ENCODE data around the gene GSTO2. TPM values are rescaled to one million over a fixed set of nuclear protein-coding genes. Genes with fewer than 3 reads are reported as not detected.

Gene GSTO2
- total RNA-seq, 1 donor from 2014 or later, result 24.0 TPM

- DNase-seq (ENCODE audit: low read depth), result no peak
- Histone ChIP-seq H3K36me3 (ENCODE audit: control insufficient read depth, insufficient read depth, low read length) (no peaks in the 10 kb centered on the region), H3K4me3 (ENCODE audit: low read depth, low read length) (peak overlapping the region; percentile 95), H3K27me3 (ENCODE audit: control insufficient read depth, insufficient read depth, low read length) (no peaks in the 10 kb centered on the region)
- TF ChIP-seq, protein P1, sequence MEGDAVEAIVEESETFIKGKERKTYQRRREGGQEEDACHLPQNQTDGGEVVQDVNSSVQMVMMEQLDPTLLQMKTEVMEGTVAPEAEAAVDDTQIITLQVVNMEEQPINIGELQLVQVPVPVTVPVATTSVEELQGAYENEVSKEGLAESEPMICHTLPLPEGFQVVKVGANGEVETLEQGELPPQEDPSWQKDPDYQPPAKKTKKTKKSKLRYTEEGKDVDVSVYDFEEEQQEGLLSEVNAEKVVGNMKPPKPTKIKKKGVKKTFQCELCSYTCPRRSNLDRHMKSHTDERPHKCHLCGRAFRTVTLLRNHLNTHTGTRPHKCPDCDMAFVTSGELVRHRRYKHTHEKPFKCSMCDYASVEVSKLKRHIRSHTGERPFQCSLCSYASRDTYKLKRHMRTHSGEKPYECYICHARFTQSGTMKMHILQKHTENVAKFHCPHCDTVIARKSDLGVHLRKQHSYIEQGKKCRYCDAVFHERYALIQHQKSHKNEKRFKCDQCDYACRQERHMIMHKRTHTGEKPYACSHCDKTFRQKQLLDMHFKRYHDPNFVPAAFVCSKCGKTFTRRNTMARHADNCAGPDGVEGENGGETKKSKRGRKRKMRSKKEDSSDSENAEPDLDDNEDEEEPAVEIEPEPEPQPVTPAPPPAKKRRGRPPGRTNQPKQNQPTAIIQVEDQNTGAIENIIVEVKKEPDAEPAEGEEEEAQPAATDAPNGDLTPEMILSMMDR (IDR thresholded peaks at IDR 0.05; ENCODE audit: insufficient read depth, low read length, poor library complexity, severe bottlenecking), result no peak
Measured at GRCh38 chr10:104255311-104255981, 13.5 kb upstream of the GSTO2 start.

DNA sequence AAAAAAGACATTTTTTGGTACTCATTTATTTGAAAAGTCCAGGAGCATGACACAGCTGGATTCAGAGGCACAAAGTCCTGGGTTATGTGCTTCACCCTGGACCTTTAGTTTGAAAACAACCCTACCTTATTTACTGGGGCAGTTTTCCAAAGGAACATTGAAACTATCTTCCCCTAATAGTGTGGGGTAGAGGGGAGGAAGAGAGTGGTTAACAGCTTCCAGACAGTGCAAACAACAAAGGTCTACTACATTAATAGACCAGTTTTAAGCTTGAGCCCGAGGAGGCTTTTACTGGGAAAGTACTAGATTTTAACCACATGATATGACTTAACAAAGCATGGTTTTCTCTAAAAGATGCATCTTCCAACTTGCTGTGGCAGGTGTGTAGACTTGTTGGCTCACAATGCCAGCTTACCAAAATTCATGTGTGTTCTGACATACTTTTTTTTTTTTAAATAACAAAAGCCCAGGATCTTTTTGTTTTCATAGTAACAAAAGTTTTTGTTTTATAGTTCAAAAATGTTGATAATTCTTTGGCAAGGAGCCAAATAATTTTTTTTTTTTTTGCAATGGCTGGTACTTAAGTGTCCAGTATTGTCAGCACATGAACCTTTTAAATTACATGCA is 12.5 kb upstream of the GSTO2 start:
- no peaks in the 10 kb centered on the region for H3K27me3 ChIP-seq (ENCODE audit: control insufficient read depth, insufficient read depth, low read length)
- TF ChIP-seq, protein P1 (IDR thresholded peaks at IDR 0.05; ENCODE audit: insufficient read depth, low read length, poor library complexity, severe bottlenecking), result no peak
- no peak for DNase-seq (ENCODE audit: low read depth)
- peaks cover 2% of the 10 kb centered on the region for H3K36me3 ChIP-seq (ENCODE audit: control insufficient read depth, insufficient read depth, low read length)
- peak overlapping the region; percentile 95 for H3K4me3 ChIP-seq (ENCODE audit: low read depth, low read length)

- H3K4me3 ChIP-seq (ENCODE audit: low read depth, low read length), result no peak overlapping the region
- TF ChIP-seq, protein P1 (IDR thresholded peaks at IDR 0.05; ENCODE audit: insufficient read depth, low read length, poor library complexity, severe bottlenecking), result no peak
- H3K27me3 ChIP-seq (ENCODE audit: control insufficient read depth, insufficient read depth, low read length), result no peaks in the 10 kb centered on the region
- DNase-seq (ENCODE audit: low read depth), result no peak
- H3K36me3 ChIP-seq (ENCODE audit: control insufficient read depth, insufficient read depth, low read length), result peaks cover 2% of the 10 kb centered on the region
Measured at GRCh38 chr10:104257235-104257634, 11.7 kb upstream of the GSTO2 start.

GRCh38 chr10:104258209-104258608 is 10.8 kb upstream of the GSTO2 start:
- DNase-seq (ENCODE audit: low read depth), result no peak
- Histone ChIP-seq H3K27me3 (ENCODE audit: control insufficient read depth, insufficient read depth, low read length) (no peaks in the 10 kb centered on the region), H3K4me3 (ENCODE audit: low read depth, low read length) (no peak overlapping the region), H3K36me3 (ENCODE audit: control insufficient read depth, insufficient read depth, low read length) (peaks cover 2% of the 10 kb centered on the region)
- TF ChIP-seq, protein P1 (IDR thresholded peaks at IDR 0.05; ENCODE audit: insufficient read depth, low read length, poor library complexity, severe bottlenecking), result no peak

DNA sequence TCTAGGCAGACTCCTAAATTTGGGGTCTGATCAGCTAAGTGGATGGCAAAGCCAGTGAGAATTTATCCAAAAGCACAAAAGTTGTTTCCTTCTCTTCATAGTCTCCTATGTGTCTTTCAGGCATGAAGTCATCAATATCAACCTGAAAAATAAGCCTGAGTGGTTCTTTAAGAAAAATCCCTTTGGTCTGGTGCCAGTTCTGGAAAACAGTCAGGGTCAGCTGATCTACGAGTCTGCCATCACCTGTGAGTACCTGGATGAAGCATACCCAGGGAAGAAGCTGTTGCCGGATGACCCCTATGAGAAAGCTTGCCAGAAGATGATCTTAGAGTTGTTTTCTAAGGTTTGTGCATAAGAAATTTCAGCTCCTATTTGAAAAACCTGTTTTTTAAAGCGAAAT is 9.5 kb upstream of the GSTO2 start:
- no peak overlapping the region for H3K4me3 ChIP-seq (ENCODE audit: low read depth, low read length)
- TF ChIP-seq, protein P1 (IDR thresholded peaks at IDR 0.05; ENCODE audit: insufficient read depth, low read length, poor library complexity, severe bottlenecking), result no peak
- DNase-seq (ENCODE audit: low read depth), result no peak

More for the DNA sequence above, 9.5 kb upstream of the GSTO2 start:
- Histone ChIP-seq H3K36me3 (ENCODE audit: control insufficient read depth, insufficient read depth, low read length) (peaks cover 2% of the 10 kb centered on the region), H3K27me3 (ENCODE audit: control insufficient read depth, insufficient read depth, low read length) (no peaks in the 10 kb centered on the region)
